ENCODE measurements around the gene FNDC8. TPM values are rescaled to one million over a fixed set of nuclear protein-coding genes. Genes with fewer than 3 reads are reported as not detected.

Gene FNDC8
- total RNA-seq, 1 experiment from 2014 or later, result not detected

DNA sequence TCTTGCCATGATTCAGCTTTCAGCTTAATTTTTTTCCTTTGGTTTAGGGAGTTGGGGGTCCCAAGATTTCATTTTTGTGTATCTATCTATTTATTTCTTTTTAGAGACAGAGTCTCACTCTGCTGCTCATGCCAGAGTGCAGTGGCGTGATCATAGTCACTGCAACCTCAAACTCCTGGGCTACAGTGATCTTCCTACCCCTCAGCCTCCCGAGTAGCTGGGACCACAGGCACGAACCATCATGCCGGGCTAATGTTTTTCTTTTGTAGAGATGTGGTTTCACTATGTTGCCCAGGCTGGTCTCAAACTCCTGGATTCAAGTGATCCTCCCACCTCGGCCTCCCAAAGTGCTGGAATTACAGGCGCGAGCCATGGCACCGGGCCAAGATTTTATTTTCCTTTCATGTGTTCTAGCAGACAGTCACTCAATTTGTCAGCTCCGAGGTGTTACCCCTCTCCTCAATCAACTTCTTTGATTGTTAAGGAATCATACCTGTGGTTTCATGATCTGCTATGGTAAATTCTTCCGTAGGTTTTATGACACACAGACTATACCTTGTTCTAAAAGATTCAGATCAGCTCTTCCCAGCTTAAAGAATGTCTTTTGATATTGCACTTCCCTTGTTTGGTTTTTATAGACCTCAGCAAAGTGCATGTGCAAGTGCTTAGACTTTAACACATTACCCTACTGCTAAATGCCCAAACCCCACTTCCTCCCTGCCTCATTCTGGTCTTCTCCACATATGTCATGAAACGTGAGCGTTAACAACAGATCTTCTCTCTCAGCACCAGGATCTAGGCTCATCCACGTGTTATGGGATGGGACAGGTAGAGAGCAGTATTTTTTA, 39.2 kb downstream of the FNDC8 start:
- Histone ChIP-seq H3K9me2 (ENCODE audit: insufficient read depth) (no peaks in the 10 kb centered on the region), H2AFZ (no peak overlapping the region), H3K27ac (no peak overlapping the region), H3K27me3 (ENCODE audit: insufficient read depth, low read depth) (peaks cover 58% of the 10 kb centered on the region), H4K20me1 (ENCODE audit: insufficient read depth) (no peaks in the 10 kb centered on the region), H3K4me1 (replicated peaks; ENCODE audit: insufficient read depth) (no peaks in the 10 kb centered on the region), H3F3A (ENCODE audit: insufficient read depth, low read depth) (no peaks in the 10 kb centered on the region), H3K79me2 (ENCODE audit: low read depth) (no peaks in the 10 kb centered on the region), H3K4me2 (no peak overlapping the region), H3K4me3 (no peak overlapping the region), H3K36me3 (ENCODE audit: low read depth) (no peaks in the 10 kb centered on the region), H3K9me3 (ENCODE audit: insufficient read depth, low read depth) (no peaks in the 10 kb centered on the region)
- intact Hi-C loops (cut with micrococcal nuclease; ENCODE audit: unreplicated experiment), result no loop called here
- ChIA-PET CTCF (no interaction called here), POLR2A (ENCODE audit: unreplicated experiment) (no interaction called here)
- DNase-seq, result no peak
- no TSS peak for BruUV-seq (replicated peaks)
- TF ChIP-seq EZH2 (IDR thresholded peaks at IDR 0.05; ENCODE audit: low read depth), result no peak
- TF ChIP-seq, protein P1, sequence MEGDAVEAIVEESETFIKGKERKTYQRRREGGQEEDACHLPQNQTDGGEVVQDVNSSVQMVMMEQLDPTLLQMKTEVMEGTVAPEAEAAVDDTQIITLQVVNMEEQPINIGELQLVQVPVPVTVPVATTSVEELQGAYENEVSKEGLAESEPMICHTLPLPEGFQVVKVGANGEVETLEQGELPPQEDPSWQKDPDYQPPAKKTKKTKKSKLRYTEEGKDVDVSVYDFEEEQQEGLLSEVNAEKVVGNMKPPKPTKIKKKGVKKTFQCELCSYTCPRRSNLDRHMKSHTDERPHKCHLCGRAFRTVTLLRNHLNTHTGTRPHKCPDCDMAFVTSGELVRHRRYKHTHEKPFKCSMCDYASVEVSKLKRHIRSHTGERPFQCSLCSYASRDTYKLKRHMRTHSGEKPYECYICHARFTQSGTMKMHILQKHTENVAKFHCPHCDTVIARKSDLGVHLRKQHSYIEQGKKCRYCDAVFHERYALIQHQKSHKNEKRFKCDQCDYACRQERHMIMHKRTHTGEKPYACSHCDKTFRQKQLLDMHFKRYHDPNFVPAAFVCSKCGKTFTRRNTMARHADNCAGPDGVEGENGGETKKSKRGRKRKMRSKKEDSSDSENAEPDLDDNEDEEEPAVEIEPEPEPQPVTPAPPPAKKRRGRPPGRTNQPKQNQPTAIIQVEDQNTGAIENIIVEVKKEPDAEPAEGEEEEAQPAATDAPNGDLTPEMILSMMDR (conservative IDR thresholded peaks at IDR 0.05), result no peak

DNA sequence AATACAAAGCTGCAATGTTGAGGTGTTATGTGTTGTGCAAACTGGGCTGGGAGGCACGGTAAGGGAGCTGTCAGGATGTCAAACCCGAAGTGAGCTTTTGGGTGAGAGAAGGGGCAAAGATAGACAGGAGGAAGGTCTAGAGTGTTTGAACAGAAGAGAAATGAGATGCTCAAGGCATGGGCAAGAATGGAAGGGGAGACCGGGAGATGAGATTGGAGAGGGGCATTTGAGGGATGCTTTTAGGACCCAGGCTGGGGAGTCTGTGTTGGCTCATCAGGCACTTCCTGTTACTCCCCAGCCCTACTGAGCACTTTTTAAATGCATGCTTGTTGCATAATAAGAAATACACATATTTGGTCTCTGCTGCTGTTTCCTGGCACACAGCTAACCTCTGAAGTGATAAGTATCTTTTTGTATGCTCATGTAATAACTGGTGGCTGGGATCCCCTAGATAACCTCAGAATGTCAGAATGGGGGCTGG, 39.9 kb downstream of the FNDC8 start:
- TF ChIP-seq, protein P1 (conservative IDR thresholded peaks at IDR 0.05), result no peak
- TF ChIP-seq EZH2 (IDR thresholded peaks at IDR 0.05; ENCODE audit: low read depth), result no peak
- no peaks in the 10 kb centered on the region for H3K9me3 ChIP-seq (ENCODE audit: insufficient read depth, low read depth)
- BruUV-seq (replicated peaks), result no TSS peak
- no peaks in the 10 kb centered on the region for H4K20me1 ChIP-seq (ENCODE audit: insufficient read depth)
- CTCF ChIA-PET, result no interaction called here
- H2AFZ ChIP-seq, result no peak overlapping the region
- no peak overlapping the region for H3K4me3 ChIP-seq
- POLR2A ChIA-PET (ENCODE audit: unreplicated experiment), result no interaction called here
- H3K36me3 ChIP-seq (ENCODE audit: low read depth), result no peaks in the 10 kb centered on the region
- H3K4me2 ChIP-seq, result no peak overlapping the region
- H3F3A ChIP-seq (ENCODE audit: insufficient read depth, low read depth), result no peaks in the 10 kb centered on the region
- no peaks in the 10 kb centered on the region for H3K4me1 ChIP-seq (replicated peaks; ENCODE audit: insufficient read depth)
- H3K9me2 ChIP-seq (ENCODE audit: insufficient read depth), result no peaks in the 10 kb centered on the region
- no peaks in the 10 kb centered on the region for H3K79me2 ChIP-seq (ENCODE audit: low read depth)
- H3K27me3 ChIP-seq (ENCODE audit: insufficient read depth, low read depth), result peaks cover 58% of the 10 kb centered on the region
- H3K27ac ChIP-seq, result no peak overlapping the region
- intact Hi-C loops (cut with micrococcal nuclease; ENCODE audit: unreplicated experiment), result no loop called here
- no peak for DNase-seq

DNA sequence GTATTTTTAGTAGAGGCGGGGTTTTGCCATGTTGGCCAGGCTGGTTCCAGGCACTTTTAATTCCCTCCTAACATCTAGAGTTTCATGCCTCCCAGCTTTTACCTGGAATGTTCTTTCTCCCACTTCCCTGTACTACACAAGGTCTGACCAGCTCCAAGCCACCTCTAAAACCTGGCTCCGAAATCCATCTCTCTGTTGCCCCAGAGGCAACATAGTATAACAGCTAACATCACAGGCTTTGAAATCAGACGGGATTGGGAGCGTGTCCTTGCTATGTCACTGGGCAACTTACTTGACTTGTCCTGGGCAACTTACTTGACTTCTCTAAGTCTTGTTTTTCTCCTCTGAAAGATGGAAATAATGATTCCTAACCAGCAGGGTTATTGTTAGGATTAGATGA, 41.3 kb downstream of the FNDC8 start:
- no TSS peak for BruUV-seq (replicated peaks)
- CTCF ChIA-PET, result no interaction called here

More for the DNA sequence above, 41.3 kb downstream of the FNDC8 start:
- Histone ChIP-seq H3K4me3 (no peak overlapping the region), H3K27me3 (ENCODE audit: insufficient read depth, low read depth) (peaks cover 58% of the 10 kb centered on the region), H3K36me3 (ENCODE audit: low read depth) (no peaks in the 10 kb centered on the region), H3F3A (ENCODE audit: insufficient read depth, low read depth) (no peaks in the 10 kb centered on the region), H4K20me1 (ENCODE audit: insufficient read depth) (no peaks in the 10 kb centered on the region), H3K9me2 (ENCODE audit: insufficient read depth) (no peaks in the 10 kb centered on the region), H3K9me3 (ENCODE audit: insufficient read depth, low read depth) (no peaks in the 10 kb centered on the region), H2AFZ (no peak overlapping the region), H3K4me2 (no peak overlapping the region), H3K79me2 (ENCODE audit: low read depth) (no peaks in the 10 kb centered on the region), H3K27ac (no peak overlapping the region), H3K4me1 (replicated peaks; ENCODE audit: insufficient read depth) (no peaks in the 10 kb centered on the region)
- POLR2A ChIA-PET (ENCODE audit: unreplicated experiment), result no interaction called here
- intact Hi-C loops (cut with micrococcal nuclease; ENCODE audit: unreplicated experiment), result no loop called here
- DNase-seq, result no peak
- TF ChIP-seq, protein P1 (conservative IDR thresholded peaks at IDR 0.05), result no peak
- no peak for TF ChIP-seq EZH2 (IDR thresholded peaks at IDR 0.05; ENCODE audit: low read depth)
